Parietal lobe (tissue), 1 donor: ENCODE data around the gene ZNF831. TPM values are rescaled to one million over a fixed set of nuclear protein-coding genes. Genes with fewer than 3 reads are reported as not detected.

ENCODE experiments used
- total RNA-seq: library from RNA; depleted of rRNA; stranded (reverse); fragments of >200 nt; gene quantifications from one replicate; pipeline ENCODE4 v1.2.3, GENCODE V29; 2014

ZNF831 gene
- total RNA-seq, result not detected

DNA sequence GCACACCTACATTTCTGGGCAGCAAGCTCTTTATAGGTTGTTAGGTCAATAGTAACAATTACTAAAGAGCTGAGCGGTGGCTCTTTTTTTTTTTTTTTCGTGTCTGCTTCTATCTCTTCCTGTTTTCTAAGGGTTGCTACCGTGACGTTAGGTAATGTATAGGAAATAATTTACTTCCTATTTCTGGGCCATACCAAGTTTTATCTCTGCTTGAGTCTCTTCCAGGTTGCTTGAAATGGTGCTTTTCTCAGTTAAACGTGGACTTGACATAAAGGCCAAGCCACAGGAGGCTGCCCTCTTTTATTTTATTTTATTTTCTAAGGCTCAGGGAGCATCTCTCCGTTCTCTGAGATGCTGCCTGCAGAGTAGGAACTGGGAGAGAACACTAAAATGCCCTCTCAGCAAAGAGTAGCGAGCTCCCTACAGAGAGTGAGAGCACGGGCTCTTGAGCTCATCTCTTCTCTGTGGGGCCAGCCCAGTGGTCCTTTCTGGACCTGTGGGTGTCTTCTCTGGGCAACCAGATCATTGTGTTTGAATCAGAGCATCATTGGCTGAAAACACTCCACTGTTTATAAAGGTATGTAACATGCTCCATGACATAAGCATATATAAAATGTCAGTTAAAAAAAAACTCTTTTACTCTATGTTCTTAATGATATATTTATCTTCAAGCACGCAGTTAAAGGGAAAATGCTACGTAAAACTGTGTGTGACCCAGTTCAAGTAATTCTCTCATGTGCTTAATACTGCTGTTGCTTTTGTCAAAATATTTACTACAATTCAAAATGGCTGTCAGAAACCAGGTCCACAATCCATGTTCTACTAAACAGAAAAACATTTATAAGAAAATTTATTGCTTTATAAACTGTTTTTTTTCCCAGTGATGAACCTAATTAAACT lies at the start of gene ZNF831:
ZNF831 (plus strand) TSS at position 191 of the 900 bp plus-strand sequence. CDS start 27,199 bp downstream, outside the sequence.

DNA sequence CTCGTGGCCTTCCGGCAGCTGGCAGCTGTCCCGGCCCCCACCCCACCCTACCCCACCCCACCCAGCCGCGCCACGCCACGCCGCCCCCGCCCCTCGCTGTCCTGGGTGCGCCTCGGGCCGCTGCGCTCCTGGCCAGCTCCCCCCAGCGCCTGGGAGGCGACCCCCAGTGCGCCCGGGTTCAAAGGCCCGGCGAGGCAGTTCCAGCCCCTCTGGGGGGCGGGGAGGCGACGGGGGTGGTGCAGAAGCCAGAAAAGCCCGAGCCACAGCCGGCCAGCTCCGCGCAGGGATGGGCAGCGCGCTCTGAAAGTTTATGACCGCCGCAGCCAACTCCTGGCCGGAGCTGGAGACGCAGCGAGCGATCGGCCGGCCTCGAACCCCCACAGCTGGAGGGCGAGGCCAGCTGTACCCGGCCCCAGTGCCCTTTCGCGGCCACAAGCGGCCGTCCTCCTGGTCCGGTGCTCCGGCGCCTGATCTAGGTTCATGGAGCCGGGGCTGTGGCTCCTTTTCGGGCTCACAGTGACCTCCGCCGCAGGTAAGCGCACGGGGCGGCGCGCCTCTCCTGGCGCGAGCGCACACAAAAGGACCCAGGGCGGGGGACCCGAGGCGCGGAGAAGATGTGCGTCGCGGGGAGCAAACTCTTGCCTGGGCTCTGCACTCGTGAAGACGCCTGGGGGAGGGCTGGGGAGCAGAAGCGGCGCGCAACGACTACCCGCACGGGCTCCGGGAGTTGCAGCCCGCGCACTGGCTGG lies 136.9 kb downstream of the ZNF831 start, which contains the start of gene EDN3:
EDN3 (plus strand) TSS at position 279 of the 749 bp plus-strand sequence; CDS start at position 481, 202 bp downstream.

Other genes starting within 250 kb of the ZNF831 start
- gene NELFCD, start 182.6 kb upstream of the ZNF831 start, total RNA-seq, result 69.8 TPM
- 10.3 TPM for gene CTSZ, start 156.6 kb upstream of the ZNF831 start, total RNA-seq
- 0.31 TPM for gene TUBB1, start 144.4 kb upstream of the ZNF831 start, total RNA-seq
- 35.4 TPM for gene ATP5F1E, start 131.5 kb upstream of the ZNF831 start, total RNA-seq
- 42.9 TPM for gene PRELID3B, start 121.0 kb upstream of the ZNF831 start, total RNA-seq
- gene EDN3, start 136.8 kb downstream of the ZNF831 start, total RNA-seq, result 0.63 TPM